ENCODE results near the gene LRP10.

Gene LRP10

GRCh38 chr14:22925513-22925912 is 54.0 kb downstream of the LRP10 start:
- no peak for DNase-seq

GRCh38 chr14:22926316-22926715 is 54.8 kb downstream of the LRP10 start:
- no peak for DNase-seq

DNA sequence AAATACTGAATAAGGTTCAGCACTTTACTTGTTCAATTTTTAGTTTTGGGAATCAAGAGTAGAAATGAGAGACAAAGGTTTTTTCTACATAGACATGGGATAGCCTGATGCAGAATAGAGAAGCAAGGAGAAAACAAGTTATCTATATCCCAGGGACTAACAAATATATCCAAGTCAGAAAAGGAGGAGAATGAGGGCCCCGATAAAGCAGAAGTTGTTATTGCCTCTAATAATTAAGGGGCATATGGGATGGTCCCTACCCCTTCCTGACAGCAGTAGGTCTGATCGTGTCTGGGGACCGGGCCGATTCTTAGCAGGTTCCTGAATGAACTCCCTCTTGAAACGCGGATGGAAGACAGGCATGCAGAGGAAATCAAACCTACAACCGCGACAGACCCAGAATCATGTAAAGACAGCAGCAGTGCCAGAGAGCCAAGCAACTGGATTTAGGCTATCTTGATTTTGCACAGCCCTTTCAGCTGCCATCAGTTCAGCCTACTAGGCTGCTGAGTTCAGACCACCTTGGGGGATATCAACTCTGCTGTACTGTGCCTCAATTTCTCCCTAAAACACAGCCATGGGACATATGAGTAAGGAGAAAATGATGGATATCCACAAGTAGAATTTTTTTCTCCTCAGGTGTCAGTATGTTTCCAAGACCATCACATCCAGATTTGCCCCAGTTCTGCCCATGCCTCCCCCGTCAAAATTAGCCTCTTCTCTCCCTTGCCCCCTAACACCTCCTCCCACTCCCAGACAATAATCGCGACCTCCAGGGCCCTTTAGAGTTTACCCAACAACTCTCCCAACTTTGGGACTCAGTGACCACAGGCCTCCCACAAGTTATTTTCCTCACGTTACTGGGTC is 56.9 kb downstream of the LRP10 start:
- DNase-seq = no peak

- DNase-seq = peak; percentile 98
These were observed 57.8 kb downstream of the LRP10 start, which contains the start of gene PRMT5 for GRCh38 chr14:22929104-22929960. Gene PRMT5, minus strand, starts transcription at chr14:22929376. Its CDS starts 15 bp downstream, at chr14:22929361.

DNA sequence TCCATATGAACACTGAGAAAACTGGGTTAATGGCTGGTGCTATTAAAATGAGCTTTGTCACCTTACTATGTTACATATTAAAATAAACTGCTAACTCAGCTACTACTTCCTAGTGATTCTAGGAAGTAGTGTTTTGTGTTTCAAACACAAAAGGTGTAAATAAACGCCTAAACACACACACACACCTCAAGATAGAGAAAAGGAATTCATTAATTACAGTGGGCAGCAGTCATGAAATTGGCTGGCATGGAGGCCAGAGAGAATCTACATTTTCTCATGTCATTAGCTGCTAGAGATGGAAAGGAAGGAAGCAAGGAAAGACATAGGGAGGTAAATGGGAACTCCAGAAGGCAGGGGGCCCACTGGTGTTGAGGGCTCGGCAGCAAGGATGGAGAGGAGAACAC is 58.4 kb downstream of the LRP10 start:
- no peak for DNase-seq

Measured in effector CD4-positive, alpha-beta T cell (primary cell).